Measurements from ENCODE around the gene FOXB2. TPM values are rescaled to one million over a fixed set of nuclear protein-coding genes. Genes with fewer than 3 reads are reported as not detected.

Gene FOXB2
- total and polyA plus RNA-seq, 10 donors = not detected

GRCh38 chr9:77066388-77066787 lies 46.9 kb downstream of the FOXB2 start:
- Histone ChIP-seq H3K27me3 (replicated peaks in 1 of 7) (no peaks in the 10 kb centered on the region), H3K36me3 (no peaks in the 10 kb centered on the region), H3K4me3 (no peak overlapping the region), H3K9me3 (peaks cover 0 to 8% (median 0%) of the 10 kb centered on the region in 8 donors), H3K4me1 (no peaks in the 10 kb centered on the region), H3K27ac (no peak overlapping the region)
- no peak for TF ChIP-seq POLR2A (IDR thresholded peaks at IDR 0.05)
- TF ChIP-seq, protein P1, sequence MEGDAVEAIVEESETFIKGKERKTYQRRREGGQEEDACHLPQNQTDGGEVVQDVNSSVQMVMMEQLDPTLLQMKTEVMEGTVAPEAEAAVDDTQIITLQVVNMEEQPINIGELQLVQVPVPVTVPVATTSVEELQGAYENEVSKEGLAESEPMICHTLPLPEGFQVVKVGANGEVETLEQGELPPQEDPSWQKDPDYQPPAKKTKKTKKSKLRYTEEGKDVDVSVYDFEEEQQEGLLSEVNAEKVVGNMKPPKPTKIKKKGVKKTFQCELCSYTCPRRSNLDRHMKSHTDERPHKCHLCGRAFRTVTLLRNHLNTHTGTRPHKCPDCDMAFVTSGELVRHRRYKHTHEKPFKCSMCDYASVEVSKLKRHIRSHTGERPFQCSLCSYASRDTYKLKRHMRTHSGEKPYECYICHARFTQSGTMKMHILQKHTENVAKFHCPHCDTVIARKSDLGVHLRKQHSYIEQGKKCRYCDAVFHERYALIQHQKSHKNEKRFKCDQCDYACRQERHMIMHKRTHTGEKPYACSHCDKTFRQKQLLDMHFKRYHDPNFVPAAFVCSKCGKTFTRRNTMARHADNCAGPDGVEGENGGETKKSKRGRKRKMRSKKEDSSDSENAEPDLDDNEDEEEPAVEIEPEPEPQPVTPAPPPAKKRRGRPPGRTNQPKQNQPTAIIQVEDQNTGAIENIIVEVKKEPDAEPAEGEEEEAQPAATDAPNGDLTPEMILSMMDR (IDR thresholded peaks at IDR 0.05 in 8 of 11, conservative IDR thresholded peaks at IDR 0.05 in 3 of 11) = no peak
- no peak for TF ChIP-seq POLR2AphosphoS5 (IDR thresholded peaks at IDR 0.05)
- DNase-seq = no peak
- 0 to 9% (median 0%) methylated on average over 1 of the region's 1 CpG for WGBS, 5 donors
- intact Hi-C loops (cut with DNase I; ENCODE audit: low total_unique reads) = no loop called here

Small RNA genes within 50 kb of the gene (small RNA-seq; reads per million reads assigned to genes)
- gene ATP5MFP3 = 0 reads per million in 4 donors

Other genes starting within 250 kb of the FOXB2 start
- 10 to 100 TPM in 6 of 7 donors, 1 to 10 TPM in 1; 6.1 to 23.6 (median 17.3) TPM for gene PRUNE2, start 113.5 kb upstream of the FOXB2 start, total RNA-seq
- gene PRUNE2, start 113.5 kb upstream of the FOXB2 start, polyA plus RNA-seq = 1 to 10 TPM; 3.3 to 6.6 (median 4.5) TPM
- 10 to 100 TPM; 35.8 to 90.9 (median 64.2) TPM for gene VPS13A, start 157.9 kb downstream of the FOXB2 start, total RNA-seq
- 10 to 100 TPM in 2 of 3 donors, 1 to 10 TPM in 1; 7.5 to 15.2 (median 13.0) TPM for gene VPS13A, start 157.9 kb downstream of the FOXB2 start, polyA plus RNA-seq

Measured in spleen (tissue), 11 donors.